GM06990 (cell line): Measurements from ENCODE around the gene SYDE2.
A peak's percentile ranks its signal among the peaks of the same experiment; 100 is the strongest.
"Not testable (repeated sequence)": the region's sequence is repeated elsewhere in the genome, so short reads cannot be mapped to it uniquely, and the experiment has no call there.

Experiments used
- DNase-seq: peaks from one replicate; pipeline ENCODE4 v3.0.0-alpha.2; 2011; ENCODE audit not compliant: insufficient read length; ENCODE audit errors: extremely low read depth
- H3K27me3 ChIP-seq: replicated peaks from 2 replicates; pipeline ENCODE4 v1.6.0; 2011; ENCODE audit warnings: low read length; ENCODE audit not compliant: control insufficient read depth, insufficient read depth
- H3K36me3 ChIP-seq: 2 replicates; pipeline ENCODE4 v1.5.1; 2011; ENCODE audit warnings: low read length; ENCODE audit not compliant: control insufficient read depth, insufficient read depth
- H3K4me3 ChIP-seq: replicated peaks from 2 replicates; pipeline ENCODE4 v1.5.1; 2011; ENCODE audit warnings: low read depth, mild to moderate bottlenecking, control low read depth, low read length
- CTCF ChIP-seq: IDR thresholded peaks from 2 replicates; pipeline ENCODE4 v1.5.1; 2011; ENCODE audit warnings: low read length, control low read depth, mild to moderate bottlenecking, inconsistent platforms; ENCODE audit not compliant: insufficient read depth, poor library complexity, severe bottlenecking

SYDE2 gene

DNA sequence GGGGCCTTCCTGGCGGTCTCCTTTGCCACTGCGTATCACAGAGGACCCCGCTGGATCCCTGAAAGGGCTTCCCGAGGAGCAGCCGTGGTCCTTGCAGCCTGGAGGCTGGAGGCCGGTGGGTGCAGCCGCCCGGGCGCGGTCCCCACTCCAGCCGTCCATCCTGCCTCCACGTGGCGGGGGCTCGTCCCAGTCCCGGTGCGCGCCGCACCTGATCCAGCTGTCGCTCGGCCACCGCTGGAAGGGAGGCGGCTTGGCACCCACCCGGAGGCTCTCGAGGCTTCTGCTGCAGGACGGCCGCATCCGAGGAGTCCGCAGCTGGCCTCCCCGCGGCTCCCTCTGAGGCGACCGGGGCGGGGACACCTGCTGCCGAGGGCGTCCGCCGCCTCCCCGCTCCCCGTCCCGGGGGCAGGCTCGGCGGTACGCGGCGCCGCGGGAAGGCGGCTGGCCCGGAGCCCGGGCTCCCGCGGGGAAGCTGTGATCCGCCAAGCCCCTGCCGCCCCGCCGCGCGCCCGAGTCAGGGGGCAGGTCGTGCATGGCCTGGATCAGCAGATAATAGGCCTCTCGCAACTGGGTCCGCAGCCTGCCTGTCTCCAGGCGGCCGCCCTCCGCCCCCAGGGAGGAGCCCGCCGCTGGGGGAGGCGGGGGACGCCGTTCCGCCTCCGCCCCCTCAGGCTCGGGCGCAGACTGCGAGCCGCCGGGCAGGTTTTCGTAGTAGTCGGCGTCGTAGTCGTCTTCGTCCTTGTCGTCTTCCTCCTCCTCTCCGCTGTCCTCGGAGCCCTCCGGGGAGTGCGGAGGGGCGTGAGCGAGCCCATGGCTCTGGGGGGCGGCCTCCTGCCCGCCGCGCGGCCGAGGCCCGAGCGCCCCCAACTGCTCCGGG, at the start of gene SYDE2:
Gene SYDE2, minus strand, starts transcription at position 554 of the 877 bp plus-strand sequence. Its CDS starts 20 bp downstream, at position 534.
- DNase-seq = peak; percentile 89

GRCh38 chr1:85249042-85249441, 48.2 kb upstream of the SYDE2 start:
- H3K4me3 ChIP-seq, H3K36me3 ChIP-seq, DNase-seq, H3K27me3 ChIP-seq: not testable (repeated sequence)

More for the DNA sequence above, at the start of gene SYDE2:
- Histone ChIP-seq H3K36me3 (no peaks in the 10 kb centered on the region), H3K27me3 (no peaks in the 10 kb centered on the region), H3K4me3 (peak within 1 kb of the TSS; percentile 82)
- TF ChIP-seq CTCF = no peak

GRCh38 chr1:85245891-85246290, 45.1 kb upstream of the SYDE2 start:
- TF ChIP-seq CTCF = no peak
- DNase-seq = no peak
- no peak overlapping the region for H3K4me3 ChIP-seq
- H3K27me3 ChIP-seq = no peaks in the 10 kb centered on the region
- H3K36me3 ChIP-seq = no peaks in the 10 kb centered on the region

DNA sequence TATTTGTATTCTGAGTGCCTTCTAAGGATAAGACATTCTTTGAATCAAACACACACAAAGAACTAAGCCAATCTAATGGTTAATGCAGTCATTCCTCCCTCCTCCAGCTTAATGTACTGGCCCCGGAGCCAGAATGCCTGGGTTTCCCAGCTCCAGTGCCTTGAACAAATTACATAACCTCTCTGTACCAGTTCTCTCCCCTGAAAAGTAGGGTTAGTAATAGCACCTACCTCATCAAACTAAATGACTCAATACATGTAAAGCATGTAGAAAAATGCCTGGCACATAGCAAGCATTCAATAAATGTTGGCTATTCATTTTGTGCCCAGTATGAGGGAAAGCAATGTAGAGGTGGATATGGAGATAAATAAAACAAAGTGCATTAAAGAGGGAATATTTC, 44.6 kb upstream of the SYDE2 start:
- H3K36me3 ChIP-seq = no peaks in the 10 kb centered on the region
- TF ChIP-seq CTCF = no peak
- no peaks in the 10 kb centered on the region for H3K27me3 ChIP-seq
- no peak for DNase-seq
- no peak overlapping the region for H3K4me3 ChIP-seq

DNA sequence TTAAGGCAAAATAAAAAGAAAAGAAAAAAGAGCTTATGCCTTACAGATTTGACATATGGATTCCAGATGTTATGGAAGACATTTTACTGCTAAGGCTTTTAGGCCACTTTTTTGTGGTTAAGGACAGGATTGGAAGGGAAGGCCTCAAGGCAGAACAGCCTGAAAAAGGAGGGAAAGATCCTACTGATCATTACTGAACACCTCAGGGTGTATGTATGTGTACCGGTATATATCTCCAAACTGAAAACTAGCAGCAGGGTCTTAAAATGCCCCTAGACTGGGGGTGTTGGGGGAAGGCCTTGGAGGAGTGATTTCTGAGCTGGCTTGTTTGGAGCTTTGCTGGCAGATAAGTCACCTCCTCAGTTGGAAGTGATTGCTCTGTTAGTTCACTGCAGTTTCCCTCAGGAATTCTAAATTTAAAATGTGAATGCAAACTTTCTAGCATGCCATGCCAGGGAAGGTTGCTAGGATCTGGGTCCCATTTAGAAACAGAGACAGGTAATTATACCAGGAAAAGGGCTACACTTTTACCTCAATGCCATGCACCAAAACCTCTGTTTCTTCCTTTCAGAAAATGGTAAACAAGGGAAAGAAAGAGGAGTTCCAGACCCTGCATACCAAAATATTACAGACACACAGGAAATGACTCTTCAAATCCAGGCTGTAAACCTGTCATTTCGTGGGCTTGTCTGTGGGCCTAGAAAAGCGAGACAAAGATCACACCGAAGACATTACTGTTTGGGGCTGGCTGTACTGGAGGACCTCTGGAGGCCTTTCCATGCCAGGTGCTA, 43.6 kb upstream of the SYDE2 start:
- H3K4me3 ChIP-seq = no peak overlapping the region
- no peak for TF ChIP-seq CTCF
- no peaks in the 10 kb centered on the region for H3K36me3 ChIP-seq
- no peaks in the 10 kb centered on the region for H3K27me3 ChIP-seq
- no peak for DNase-seq

DNA sequence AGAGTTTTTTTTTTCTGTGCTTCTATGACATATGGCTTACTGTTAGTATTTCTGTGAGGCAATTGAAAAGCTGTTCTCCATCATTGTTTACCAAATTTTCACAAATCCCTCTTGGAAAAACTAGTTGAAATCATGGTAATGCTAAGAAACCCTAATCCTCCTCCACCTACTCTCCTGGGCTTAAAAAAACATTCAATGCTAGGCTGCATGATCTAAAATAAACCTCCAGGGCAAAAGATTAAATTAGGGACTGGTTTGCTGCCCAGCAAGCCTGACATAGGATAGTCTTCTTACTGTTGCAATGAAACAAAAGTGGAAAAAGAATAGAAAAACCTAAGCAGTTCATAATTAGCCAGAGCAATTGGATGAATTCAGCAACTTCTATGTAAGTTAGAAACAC, 42.6 kb upstream of the SYDE2 start:
- TF ChIP-seq CTCF = no peak
- H3K36me3 ChIP-seq = no peaks in the 10 kb centered on the region
- no peaks in the 10 kb centered on the region for H3K27me3 ChIP-seq
- no peak overlapping the region for H3K4me3 ChIP-seq
- DNase-seq = no peak
